HL-60 (cell line): ENCODE results near the gene TLL2.

Source experiments
- GABPA ChIP-seq: IDR thresholded peaks from 2 replicates; pipeline ENCODE4 v1.6.1; 2012; ENCODE audit warnings: low read depth
- POLR2AphosphoS5 ChIP-seq: IDR thresholded peaks from 2 replicates; pipeline ENCODE4 v1.6.1; 2012; ENCODE audit warnings: low read depth
- SPI1 ChIP-seq: IDR thresholded peaks from 2 replicates; pipeline ENCODE4 v1.6.1; 2012; ENCODE audit warnings: low read depth, mild to moderate bottlenecking, borderline replicate concordance
- TF ChIP-seq, protein P1 (sequence below): IDR thresholded peaks from one replicate; pipeline ENCODE4 v1.5.1; 2011; ENCODE audit warnings: low read length, control low read depth, inconsistent platforms; ENCODE audit not compliant: insufficient read depth
- TF ChIP-seq, protein P2 (sequence below): IDR thresholded peaks from 2 replicates; pipeline ENCODE4 v1.6.1; 2012; ENCODE audit warnings: low read depth; ENCODE audit not compliant: insufficient replicate concordance

DNA sequence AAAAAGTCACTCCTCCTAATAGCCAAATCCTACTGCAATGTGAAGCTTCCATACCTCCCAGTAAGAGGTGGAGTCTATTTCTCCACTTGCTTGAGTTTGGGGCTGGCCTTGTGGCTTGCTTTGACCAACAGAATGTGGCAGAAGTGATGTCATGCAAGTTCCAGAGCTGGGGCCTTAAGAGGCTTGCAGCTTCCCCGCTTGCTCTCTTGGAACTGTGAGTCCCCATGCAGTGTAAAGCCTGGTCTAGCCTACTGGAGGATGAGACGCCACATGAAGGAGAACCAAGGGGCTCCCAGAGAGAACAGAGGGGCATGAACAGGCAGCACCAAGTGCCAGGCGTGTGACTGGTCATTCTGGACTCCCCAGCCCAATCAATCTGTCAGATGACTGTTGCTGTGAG lies 96.3 kb downstream of the TLL2 start:
- TF ChIP-seq GABPA (no peak), POLR2AphosphoS5 (no peak), SPI1 (no peak)
- TF ChIP-seq, protein P1, sequence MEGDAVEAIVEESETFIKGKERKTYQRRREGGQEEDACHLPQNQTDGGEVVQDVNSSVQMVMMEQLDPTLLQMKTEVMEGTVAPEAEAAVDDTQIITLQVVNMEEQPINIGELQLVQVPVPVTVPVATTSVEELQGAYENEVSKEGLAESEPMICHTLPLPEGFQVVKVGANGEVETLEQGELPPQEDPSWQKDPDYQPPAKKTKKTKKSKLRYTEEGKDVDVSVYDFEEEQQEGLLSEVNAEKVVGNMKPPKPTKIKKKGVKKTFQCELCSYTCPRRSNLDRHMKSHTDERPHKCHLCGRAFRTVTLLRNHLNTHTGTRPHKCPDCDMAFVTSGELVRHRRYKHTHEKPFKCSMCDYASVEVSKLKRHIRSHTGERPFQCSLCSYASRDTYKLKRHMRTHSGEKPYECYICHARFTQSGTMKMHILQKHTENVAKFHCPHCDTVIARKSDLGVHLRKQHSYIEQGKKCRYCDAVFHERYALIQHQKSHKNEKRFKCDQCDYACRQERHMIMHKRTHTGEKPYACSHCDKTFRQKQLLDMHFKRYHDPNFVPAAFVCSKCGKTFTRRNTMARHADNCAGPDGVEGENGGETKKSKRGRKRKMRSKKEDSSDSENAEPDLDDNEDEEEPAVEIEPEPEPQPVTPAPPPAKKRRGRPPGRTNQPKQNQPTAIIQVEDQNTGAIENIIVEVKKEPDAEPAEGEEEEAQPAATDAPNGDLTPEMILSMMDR, result no peak
- TF ChIP-seq, protein P2, sequence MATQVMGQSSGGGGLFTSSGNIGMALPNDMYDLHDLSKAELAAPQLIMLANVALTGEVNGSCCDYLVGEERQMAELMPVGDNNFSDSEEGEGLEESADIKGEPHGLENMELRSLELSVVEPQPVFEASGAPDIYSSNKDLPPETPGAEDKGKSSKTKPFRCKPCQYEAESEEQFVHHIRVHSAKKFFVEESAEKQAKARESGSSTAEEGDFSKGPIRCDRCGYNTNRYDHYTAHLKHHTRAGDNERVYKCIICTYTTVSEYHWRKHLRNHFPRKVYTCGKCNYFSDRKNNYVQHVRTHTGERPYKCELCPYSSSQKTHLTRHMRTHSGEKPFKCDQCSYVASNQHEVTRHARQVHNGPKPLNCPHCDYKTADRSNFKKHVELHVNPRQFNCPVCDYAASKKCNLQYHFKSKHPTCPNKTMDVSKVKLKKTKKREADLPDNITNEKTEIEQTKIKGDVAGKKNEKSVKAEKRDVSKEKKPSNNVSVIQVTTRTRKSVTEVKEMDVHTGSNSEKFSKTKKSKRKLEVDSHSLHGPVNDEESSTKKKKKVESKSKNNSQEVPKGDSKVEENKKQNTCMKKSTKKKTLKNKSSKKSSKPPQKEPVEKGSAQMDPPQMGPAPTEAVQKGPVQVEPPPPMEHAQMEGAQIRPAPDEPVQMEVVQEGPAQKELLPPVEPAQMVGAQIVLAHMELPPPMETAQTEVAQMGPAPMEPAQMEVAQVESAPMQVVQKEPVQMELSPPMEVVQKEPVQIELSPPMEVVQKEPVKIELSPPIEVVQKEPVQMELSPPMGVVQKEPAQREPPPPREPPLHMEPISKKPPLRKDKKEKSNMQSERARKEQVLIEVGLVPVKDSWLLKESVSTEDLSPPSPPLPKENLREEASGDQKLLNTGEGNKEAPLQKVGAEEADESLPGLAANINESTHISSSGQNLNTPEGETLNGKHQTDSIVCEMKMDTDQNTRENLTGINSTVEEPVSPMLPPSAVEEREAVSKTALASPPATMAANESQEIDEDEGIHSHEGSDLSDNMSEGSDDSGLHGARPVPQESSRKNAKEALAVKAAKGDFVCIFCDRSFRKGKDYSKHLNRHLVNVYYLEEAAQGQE, result no peak
